Right lobe of liver (tissue), 6 donors: Measurements from ENCODE around the gene ARHGEF10L. TPM values are rescaled to one million over a fixed set of nuclear protein-coding genes. Genes with fewer than 3 reads are reported as not detected.

Source experiments
- ATAC-seq, 4 donors: fragments of 200-7000 bp; cut with Tn5 transposase; one replicate each; pipeline ENCODE4 v1.9.1; 2020; ENCODE audit warnings: mild to moderate bottlenecking in 4 of 4, moderate library complexity in 4 of 4
- DNase-seq, 3 donors: peaks; one replicate each; pipeline ENCODE4 v3.0.0-alpha.2; 2020
- H3K27ac ChIP-seq, 3 donors: fragments of 200-600 bp; one replicate each; pipeline ENCODE4 v1.8.0; 2022
- H3K27me3 ChIP-seq, 2 donors: fragments of 200-600 bp; one replicate each; pipeline ENCODE4 v1.8.0; 2022
- H3K36me3 ChIP-seq, 4 donors: fragments of 200-600 bp; sonication (generic) in 1 of 4; one replicate each; pipeline versions ENCODE4 v1.5.1 to v1.8.0; 2017 to 2022; ENCODE audit warnings: control low read depth in 1 of 4
- H3K4me1 ChIP-seq, 4 donors: fragments of 200-600 bp; sonication (generic) in 1 of 4; one replicate each; pipeline versions ENCODE4 v1.5.1 to v1.8.0; 2017 to 2022; ENCODE audit warnings: control low read depth in 1 of 4
- H3K4me3 ChIP-seq, 3 donors: fragments of 200-600 bp; one replicate each; pipeline ENCODE4 v1.8.0; 2022
- H3K9me3 ChIP-seq, 4 donors: fragments of 200-600 bp; sonication (generic) in 1 of 4; one replicate each; pipeline versions ENCODE4 v1.5.1 to v1.8.0; 2017 to 2022; ENCODE audit warnings: control low read depth in 1 of 4
- POLR2A ChIP-seq: fragments of 450-650 bp; IDR thresholded peaks from one replicate; pipeline ENCODE4 v1.6.1; 2017; ENCODE audit warnings: antibody characterized with exemption, mild to moderate bottlenecking
- WGBS: methylation state at CpG from one replicate; pipeline ENCODE4 v1.1.6; 2018; ENCODE audit warnings: low coverage, low lambda C conversion rate; ENCODE audit not compliant: insufficient coverage; ENCODE audit errors: missing lambda C conversion rate; 5-methylcytosine and 5-hydroxymethylcytosine counted together
- intact Hi-C, 2 donors: fragments of 100-400 bp; cut with DNase I; formaldehyde crosslinking; loops; one replicate each; pipeline versions ENCODE4 v1.11.2 to v1.14.1; 2022
- total RNA-seq, 6 experiments: library from RNA; depleted of rRNA in 2 of 6; stranded (reverse); fragments of >200 nt in 2 of 6; fragmentation: NEBNext Ultra II Directional in 3 of 6; extraction: Animal tissue kit (Norgen Biotek cat#: 25700) in 3 of 6; gene quantifications; one replicate each; pipeline versions ENCODE4 v1.1.0 to v1.2.4, GENCODE V29; 2016 to 2023
- TF ChIP-seq, protein P1 (sequence below), 4 donors: fragments of 200-600 bp in 3 of 4; fragments of 450-650 bp in 1 of 4; IDR thresholded peaks; one replicate each; pipeline versions ENCODE4 v1.5.1 to v1.8.0; 2016 to 2022; ENCODE audit warnings: antibody characterized with exemption in 4 of 4, mild to moderate bottlenecking in 2 of 4
- donor health status: DM: no; HTN: yes; CAD: no.
- donor health status: DM: no; HTN: no; CAD: no.
- donor health status: DM: no; HTN: no; CAD: no.
- donor health status: DM: no; HTN: yes; CAD: no.
- donor health status: DM: no; HTN: yes; CAD: no.

Gene ARHGEF10L
- total RNA-seq, 6 experiments from 2014 or later: 59.7 to 124 (median 87.4) TPM

DNA sequence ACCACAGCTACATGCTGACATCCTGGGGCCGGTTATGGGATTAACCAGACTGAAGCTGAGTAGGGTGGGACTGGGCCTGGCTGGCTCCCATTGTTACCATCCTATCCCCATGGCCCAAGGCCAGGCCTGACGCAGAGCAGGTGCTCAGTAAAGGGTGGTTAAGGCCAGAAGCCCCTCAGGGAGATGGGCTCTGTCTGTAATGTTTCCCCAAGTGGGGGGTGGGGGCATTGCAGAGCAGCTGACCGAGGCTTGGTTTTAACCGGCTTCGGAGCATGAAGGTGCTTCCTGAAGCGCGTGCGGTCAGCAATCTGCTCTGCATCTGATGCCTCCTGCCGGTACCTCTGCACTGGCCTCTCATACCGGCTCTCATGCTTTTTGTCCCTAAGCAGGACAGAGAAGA is 132.2 kb downstream of the ARHGEF10L start:
- intact Hi-C loops: no loop called here
- ATAC-seq (no peak), DNase-seq (no peak)
- TF ChIP-seq POLR2A: no peak
- TF ChIP-seq, protein P1, sequence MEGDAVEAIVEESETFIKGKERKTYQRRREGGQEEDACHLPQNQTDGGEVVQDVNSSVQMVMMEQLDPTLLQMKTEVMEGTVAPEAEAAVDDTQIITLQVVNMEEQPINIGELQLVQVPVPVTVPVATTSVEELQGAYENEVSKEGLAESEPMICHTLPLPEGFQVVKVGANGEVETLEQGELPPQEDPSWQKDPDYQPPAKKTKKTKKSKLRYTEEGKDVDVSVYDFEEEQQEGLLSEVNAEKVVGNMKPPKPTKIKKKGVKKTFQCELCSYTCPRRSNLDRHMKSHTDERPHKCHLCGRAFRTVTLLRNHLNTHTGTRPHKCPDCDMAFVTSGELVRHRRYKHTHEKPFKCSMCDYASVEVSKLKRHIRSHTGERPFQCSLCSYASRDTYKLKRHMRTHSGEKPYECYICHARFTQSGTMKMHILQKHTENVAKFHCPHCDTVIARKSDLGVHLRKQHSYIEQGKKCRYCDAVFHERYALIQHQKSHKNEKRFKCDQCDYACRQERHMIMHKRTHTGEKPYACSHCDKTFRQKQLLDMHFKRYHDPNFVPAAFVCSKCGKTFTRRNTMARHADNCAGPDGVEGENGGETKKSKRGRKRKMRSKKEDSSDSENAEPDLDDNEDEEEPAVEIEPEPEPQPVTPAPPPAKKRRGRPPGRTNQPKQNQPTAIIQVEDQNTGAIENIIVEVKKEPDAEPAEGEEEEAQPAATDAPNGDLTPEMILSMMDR (IDR thresholded peaks at IDR 0.05): no peak
- Histone ChIP-seq H3K4me1 (no peaks in the 10 kb centered on the region), H3K27me3 (no peaks in the 10 kb centered on the region), H3K9me3 (no peaks in the 10 kb centered on the region), H3K4me3 (no peak overlapping the region), H3K27ac (no peak overlapping the region), H3K36me3 (peaks cover 0 to 74% (median 27%) of the 10 kb centered on the region in 4 donors)
- WGBS: 65% methylated on average over 7 of the region's 10 CpGs

DNA sequence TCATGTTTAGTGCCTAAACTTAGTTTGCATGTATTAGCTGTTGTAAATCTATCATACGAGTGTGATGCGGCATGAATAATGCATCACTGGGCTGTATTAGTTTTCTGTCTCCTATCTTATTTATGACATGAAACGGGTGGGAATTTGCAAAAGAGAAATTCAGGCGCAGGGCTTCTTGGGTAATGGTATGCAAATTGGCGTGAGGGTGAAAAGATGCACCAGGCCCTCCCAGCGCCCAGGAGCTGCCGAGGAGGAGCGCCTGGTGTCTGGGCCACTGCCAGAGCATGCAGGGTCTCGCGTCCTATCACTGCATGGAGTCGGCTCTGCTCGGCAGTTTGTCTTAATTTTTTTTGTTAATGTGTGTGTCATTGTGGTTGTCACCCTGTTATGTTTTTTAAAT is 132.7 kb downstream of the ARHGEF10L start:
- H3K9me3 ChIP-seq: no peaks in the 10 kb centered on the region
- H3K27ac ChIP-seq: no peak overlapping the region
- DNase-seq: no peak
- no peak for TF ChIP-seq POLR2A
- TF ChIP-seq, protein P1 (IDR thresholded peaks at IDR 0.05): no peak
- H3K4me1 ChIP-seq: no peaks in the 10 kb centered on the region
- no peak for ATAC-seq
- peaks cover 0 to 74% (median 28%) of the 10 kb centered on the region in 4 donors for H3K36me3 ChIP-seq
- no peak overlapping the region for H3K4me3 ChIP-seq
- intact Hi-C loops: no loop called here
- H3K27me3 ChIP-seq: no peaks in the 10 kb centered on the region
- WGBS: 67% methylated on average over 12 of the region's 12 CpGs

DNA sequence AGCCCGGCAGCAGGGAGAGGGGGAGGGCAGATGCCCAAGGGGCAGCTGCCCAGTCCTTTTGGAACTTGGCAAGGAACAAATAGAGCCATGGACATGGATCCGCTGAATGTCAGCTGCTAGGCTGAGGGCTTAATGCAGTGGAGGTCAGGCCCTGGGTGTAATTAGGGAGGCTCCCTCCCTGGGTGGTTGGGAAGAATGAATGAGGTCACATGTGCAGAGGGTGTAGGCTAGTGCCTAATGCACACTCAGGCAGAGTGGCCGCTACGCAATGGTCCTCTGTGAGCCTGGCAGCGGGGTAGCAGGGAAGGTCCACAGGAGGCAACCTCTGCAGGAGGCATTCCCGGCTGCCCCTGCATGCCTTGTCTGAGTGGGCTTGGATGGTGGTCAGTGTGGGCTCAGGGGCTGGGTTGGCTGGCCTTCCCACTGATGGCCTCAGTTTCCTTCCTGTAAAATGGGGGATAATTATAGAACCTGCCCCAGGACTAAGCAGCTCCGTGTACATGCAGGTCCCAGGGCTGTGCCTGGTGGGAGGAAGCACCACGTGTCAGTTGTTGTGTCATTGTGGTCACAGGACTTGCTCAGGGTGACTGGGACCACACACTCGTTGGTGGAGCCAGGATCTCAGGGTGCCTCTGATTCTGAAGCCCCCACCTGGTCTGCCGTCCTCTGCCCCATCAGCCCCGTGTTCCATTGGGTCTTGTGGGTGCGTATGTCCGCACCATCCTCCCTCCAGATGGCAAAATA is 134.0 kb downstream of the ARHGEF10L start:
- no peak overlapping the region for H3K4me3 ChIP-seq
- H3K27ac ChIP-seq: no peak overlapping the region
- no peak for TF ChIP-seq POLR2A
- TF ChIP-seq, protein P1 (IDR thresholded peaks at IDR 0.05): no peak
- H3K4me1 ChIP-seq: no peaks in the 10 kb centered on the region
- H3K36me3 ChIP-seq: peaks cover 0 to 76% (median 24%) of the 10 kb centered on the region in 4 donors
- intact Hi-C loops: no loop called here
- no peaks in the 10 kb centered on the region for H3K27me3 ChIP-seq
- ATAC-seq (no peak), DNase-seq (no peak)
- no peaks in the 10 kb centered on the region for H3K9me3 ChIP-seq
- 87% methylated on average over 4 of the region's 13 CpGs for WGBS

DNA sequence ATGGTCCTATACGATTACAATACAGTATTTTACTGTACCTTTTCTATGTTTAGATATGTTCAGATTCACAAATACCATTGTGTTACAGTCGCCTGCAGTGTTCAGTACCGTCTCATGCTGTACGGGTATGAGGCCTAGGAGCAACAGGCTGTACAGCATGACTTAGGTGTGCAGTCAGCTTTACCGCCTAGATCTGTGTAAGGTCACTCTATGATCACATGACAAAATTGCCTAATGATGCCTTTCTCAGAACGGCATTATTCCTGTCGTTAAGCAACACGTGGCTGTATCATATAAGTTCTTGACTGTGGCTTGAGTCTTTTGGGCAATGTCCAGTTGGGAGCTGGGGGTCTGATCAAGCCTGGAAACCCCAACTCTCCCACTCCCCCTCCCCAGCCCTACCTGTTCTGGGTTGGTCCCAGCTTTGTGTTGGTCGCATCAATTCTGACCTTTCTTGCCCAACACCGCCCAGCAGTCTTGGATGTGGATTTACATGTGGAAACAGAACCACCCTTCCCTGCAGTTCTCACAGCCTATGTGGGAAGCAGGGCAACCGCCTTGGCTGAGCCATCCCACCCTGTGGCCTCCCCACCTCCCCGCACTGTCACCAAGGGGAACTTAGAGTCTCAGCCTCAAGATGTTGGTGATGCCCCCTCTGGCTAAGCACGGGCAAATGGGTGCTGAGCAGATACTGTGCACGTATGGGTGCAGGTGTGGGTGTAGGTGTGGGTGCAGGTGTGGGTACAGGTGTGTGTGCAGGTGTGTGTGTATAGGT is 135.4 kb downstream of the ARHGEF10L start:
- peaks cover 0 to 74% (median 23%) of the 10 kb centered on the region in 4 donors for H3K36me3 ChIP-seq
- H3K27ac ChIP-seq: no peak overlapping the region
- peak; percentile 14 to 43 (median 24) for ATAC-seq
- no peaks in the 10 kb centered on the region for H3K27me3 ChIP-seq
- no peak for DNase-seq
- H3K4me3 ChIP-seq: no peak overlapping the region
- TF ChIP-seq, protein P1 (IDR thresholded peaks at IDR 0.05): no peak
- TF ChIP-seq POLR2A: no peak
- intact Hi-C loops: no loop called here
- H3K9me3 ChIP-seq: no peaks in the 10 kb centered on the region
- WGBS: 64% methylated on average over 13 of the region's 14 CpGs
- H3K4me1 ChIP-seq: no peaks in the 10 kb centered on the region
